GM19238 (cell line): ENCODE measurements around the gene NPAS3.

Source experiments
- DNase-seq: peaks from one replicate; pipeline ENCODE4 v3.0.0; 2011; ENCODE audit warnings: low spot score; ENCODE audit not compliant: insufficient read length

Gene NPAS3

GRCh38 chr14:33734387-33734786, 795.7 kb downstream of the NPAS3 start:
- no peak for DNase-seq

- no peak for DNase-seq
Measured at GRCh38 chr14:33736299-33736825, 797.7 kb downstream of the NPAS3 start.

GRCh38 chr14:33736979-33737378, 798.3 kb downstream of the NPAS3 start:
- DNase-seq: no peak

- DNase-seq: no peak
Measured at GRCh38 chr14:33737446-33737845, 798.8 kb downstream of the NPAS3 start.

- DNase-seq: no peak
Measured at GRCh38 chr14:33738029-33738428, 799.4 kb downstream of the NPAS3 start.

- DNase-seq: no peak
Measured at GRCh38 chr14:33738491-33738890, 799.8 kb downstream of the NPAS3 start.

GRCh38 chr14:33740531-33740930, 801.9 kb downstream of the NPAS3 start:
- DNase-seq: no peak

- no peak for DNase-seq
Measured at GRCh38 chr14:33742166-33742565, 803.5 kb downstream of the NPAS3 start.

GRCh38 chr14:33745163-33745562, 806.5 kb downstream of the NPAS3 start:
- no peak for DNase-seq

GRCh38 chr14:33747749-33748148, 809.1 kb downstream of the NPAS3 start:
- no peak for DNase-seq

- DNase-seq: no peak
Measured at GRCh38 chr14:33754261-33754660, 815.6 kb downstream of the NPAS3 start.

- no peak for DNase-seq
Measured at GRCh38 chr14:33755358-33755757, 816.7 kb downstream of the NPAS3 start.

- DNase-seq: no peak
Measured at GRCh38 chr14:33756833-33757232, 818.2 kb downstream of the NPAS3 start.

- DNase-seq: no peak
Measured at GRCh38 chr14:33758547-33758946, 819.9 kb downstream of the NPAS3 start.

GRCh38 chr14:33762161-33762851, 823.6 kb downstream of the NPAS3 start:
- no peak for DNase-seq

GRCh38 chr14:33764876-33765650, 826.4 kb downstream of the NPAS3 start:
- no peak for DNase-seq

- DNase-seq: no peak
Measured at GRCh38 chr14:33767586-33768457, 829.1 kb downstream of the NPAS3 start.

GRCh38 chr14:33768458-33768830, 829.8 kb downstream of the NPAS3 start:
- DNase-seq: no peak

- no peak for DNase-seq
Measured at GRCh38 chr14:33773205-33774030, 834.7 kb downstream of the NPAS3 start.

GRCh38 chr14:33774161-33774560, 835.5 kb downstream of the NPAS3 start:
- DNase-seq: no peak
